GM19239 (cell line): ENCODE data around the gene LCLAT1.

Experiments used
- DNase-seq: peaks from one replicate; pipeline ENCODE4 v3.0.0; 2011; ENCODE audit warnings: low spot score; ENCODE audit not compliant: insufficient read length
- FAIRE-seq: peaks from 2 replicates; lab custom pipeline; 2011; peaks lifted over from hg19 to GRCh38; lab: Jason Lieb, UNC

The LCLAT1 gene

DNA sequence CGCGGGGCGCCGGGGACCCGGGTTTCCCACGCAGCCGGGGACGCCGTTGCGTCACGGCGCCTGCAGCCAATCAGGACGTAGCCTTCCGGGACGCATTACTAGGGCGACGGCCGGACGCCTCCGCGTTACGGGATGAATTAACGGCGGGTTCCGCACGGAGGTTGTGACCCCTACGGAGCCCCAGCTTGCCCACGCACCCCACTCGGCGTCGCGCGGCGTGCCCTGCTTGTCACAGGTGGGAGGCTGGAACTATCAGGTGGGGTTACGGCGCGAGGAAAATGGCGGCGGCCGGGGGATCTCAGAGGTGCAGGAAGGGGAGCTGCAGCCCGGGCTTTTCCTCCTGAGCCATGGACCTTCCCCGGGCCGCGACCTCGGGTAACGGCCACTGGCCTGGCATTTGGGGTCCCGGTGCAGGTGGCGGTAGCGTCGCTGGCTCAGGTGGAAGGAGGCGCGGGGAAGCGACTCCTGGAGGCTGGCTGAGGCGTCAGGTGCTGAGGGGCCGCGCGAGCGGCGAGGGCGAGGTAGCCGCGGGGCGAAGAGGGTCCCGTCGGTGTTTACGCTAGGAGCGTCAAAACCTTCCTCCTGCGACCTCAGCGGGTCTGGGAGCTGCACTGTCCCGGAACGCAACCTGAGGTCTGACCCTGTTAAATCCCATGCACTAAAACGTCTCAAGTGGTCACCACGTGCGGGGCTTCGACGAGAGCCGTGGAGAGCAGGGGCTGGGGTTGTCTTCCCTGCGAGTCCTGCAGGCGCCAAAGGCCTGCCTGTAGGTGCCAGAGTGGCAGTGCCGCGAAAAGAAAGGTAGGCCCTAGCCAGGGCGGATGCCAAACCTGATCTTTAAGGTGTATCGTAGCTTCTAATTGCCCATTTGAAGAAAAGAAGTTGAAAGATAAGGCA is at the start of gene LCLAT1:
Gene LCLAT1 (plus strand): TSS at position 98 of the 897 bp plus-strand sequence. CDS start 78,345 bp downstream, outside the sequence.
- DNase-seq (peak; percentile 69), FAIRE-seq (peak; percentile 81)

GRCh38 chr2:30398084-30398873 is 48.8 kb upstream of the LCLAT1 start:
- FAIRE-seq (no peak), DNase-seq (no peak)

GRCh38 chr2:30400151-30400954 is 46.7 kb upstream of the LCLAT1 start:
- FAIRE-seq (no peak), DNase-seq (no peak)

- no peak for FAIRE-seq
- no peak for DNase-seq
Measured at GRCh38 chr2:30402441-30403182, 44.4 kb upstream of the LCLAT1 start.

- FAIRE-seq = no peak
Measured at GRCh38 chr2:30403592-30404312, 43.3 kb upstream of the LCLAT1 start.

DNA sequence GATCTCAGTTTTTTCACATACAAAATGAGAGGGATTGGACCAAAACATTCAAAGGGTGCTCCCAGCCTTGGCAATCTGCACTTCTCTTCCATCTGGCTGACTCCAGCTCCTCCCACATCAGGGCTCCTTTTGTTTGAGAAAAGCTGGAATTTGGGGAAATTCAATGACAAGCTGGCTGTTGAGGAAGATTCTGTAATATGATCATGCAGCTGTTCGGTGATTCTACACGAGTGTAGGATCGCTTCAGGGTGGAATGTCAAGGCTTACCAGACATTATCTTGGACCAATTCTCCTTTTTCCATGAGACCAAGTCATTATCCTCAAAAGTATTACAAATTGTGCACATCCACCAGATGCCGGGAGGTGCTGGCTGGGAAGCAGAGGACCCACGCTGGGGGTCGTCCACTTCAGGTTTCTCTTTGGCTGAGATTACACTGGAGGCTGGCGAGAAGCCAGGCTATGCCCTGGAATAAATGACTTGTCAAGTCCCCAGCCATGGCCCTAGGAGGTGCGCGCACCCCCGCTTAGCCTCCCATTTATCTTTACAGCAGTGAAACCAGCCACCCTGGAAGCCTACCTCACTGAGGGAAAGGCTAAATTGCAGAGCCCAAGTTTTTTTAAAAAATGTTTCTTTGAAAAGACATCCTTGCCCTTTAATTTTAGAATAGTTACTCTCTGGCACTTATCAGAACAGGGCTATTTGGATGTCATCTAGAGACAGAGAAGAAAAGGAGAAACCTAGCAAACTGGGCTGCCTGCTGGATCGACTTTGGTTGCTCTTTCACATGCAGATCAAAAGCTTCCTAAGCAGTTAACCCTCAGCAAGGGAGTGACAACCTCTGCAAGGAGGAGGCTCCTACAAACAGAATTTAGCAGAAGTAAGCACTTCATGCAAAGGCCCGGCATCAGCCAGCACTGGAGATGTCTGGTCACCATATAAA is 42.5 kb upstream of the LCLAT1 start:
- no peak for DNase-seq
- no peak for FAIRE-seq

More at GRCh38 chr2:30403592-30404312, 43.3 kb upstream of the LCLAT1 start:
- no peak for DNase-seq

DNA sequence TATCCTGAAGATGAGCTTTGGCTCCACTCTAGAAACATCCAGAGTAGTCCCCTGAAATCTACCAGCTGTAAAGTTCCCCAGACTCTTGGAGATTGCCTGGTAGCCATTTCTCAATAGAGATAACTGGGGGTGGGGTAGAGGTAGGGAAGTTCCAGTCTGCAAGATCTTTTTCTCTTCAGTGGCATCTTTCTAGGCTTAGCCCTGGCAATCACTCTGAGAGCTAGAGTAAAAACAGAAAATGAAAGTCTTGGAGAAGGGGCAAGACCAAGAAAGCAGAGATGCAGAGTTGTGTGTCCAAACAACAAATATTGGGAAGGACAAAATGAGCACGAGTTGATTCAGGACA is 41.8 kb upstream of the LCLAT1 start:
- FAIRE-seq = no peak
- DNase-seq = no peak

GRCh38 chr2:30406853-30407252 is 40.2 kb upstream of the LCLAT1 start:
- FAIRE-seq (no peak), DNase-seq (no peak)

DNA sequence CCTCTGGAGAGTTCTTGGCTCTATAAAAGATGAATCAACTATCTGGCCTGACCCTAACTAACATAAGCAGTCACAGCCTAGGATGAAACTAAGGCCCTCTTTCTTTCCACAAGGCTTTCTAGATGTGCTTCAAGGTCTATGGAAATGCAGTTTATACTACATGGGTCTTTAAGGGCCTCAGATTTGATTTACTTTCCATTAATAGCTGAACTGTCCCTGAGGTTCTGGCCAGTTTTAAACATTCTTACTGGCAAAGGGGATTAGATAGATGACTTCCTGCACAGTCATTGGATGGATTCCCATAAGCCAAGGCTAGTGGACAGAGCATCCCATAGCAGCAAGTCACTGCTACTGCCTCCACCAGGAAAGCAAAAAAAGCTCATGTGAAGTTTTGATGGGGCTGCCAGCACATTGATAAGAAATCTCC is 38.1 kb upstream of the LCLAT1 start:
- no peak for DNase-seq

GRCh38 chr2:30410217-30410616 is 36.8 kb upstream of the LCLAT1 start:
- no peak for DNase-seq
- FAIRE-seq = no peak

More for the DNA sequence above, 38.1 kb upstream of the LCLAT1 start:
- FAIRE-seq = no peak

- no peak for FAIRE-seq
- no peak for DNase-seq
Measured at GRCh38 chr2:30412047-30412683, 34.9 kb upstream of the LCLAT1 start.

GRCh38 chr2:30412684-30413570 is 34.1 kb upstream of the LCLAT1 start:
- DNase-seq (no peak), FAIRE-seq (no peak)

GRCh38 chr2:30414961-30415360 is 32.1 kb upstream of the LCLAT1 start:
- FAIRE-seq = no peak
- no peak for DNase-seq

GRCh38 chr2:30417253-30417652 is 29.8 kb upstream of the LCLAT1 start:
- FAIRE-seq = no peak
- no peak for DNase-seq

DNA sequence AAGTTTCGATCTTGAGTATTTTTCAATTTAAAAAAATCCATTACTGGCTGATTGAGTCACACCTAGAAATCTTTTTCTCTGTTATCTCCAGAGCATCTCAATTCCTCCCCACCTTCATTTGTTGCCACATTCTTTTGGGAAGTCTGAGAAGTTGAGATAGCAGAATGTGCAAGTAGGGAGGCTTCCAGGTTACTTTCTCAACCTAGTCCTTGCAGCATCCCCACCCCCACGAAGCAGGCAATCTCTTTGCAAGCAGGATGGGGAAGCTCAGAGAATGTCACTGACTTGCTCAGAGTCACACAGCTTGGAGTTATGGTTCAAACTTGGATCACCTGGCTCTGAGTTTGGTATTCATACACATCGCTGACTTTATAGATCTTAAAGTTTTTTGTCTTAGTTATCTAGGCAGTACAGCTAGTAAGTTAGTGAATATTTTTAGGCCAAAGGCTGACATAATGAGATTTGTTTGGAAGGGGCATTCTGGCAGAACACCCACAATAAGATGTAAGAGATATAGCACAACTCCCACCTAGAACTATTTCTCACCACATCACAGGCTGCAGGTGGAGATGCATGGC is 25.9 kb upstream of the LCLAT1 start:
- FAIRE-seq (no peak), DNase-seq (no peak)
